IMR-90 (cell line): ENCODE measurements around the gene HOXD8. TPM values are rescaled to one million over a fixed set of nuclear protein-coding genes. Genes with fewer than 3 reads are reported as not detected.

Experiments used
- ATAC-seq: fragments of 200-7000 bp; cut with Tn5 transposase; 2 replicates; pipeline ENCODE4 v1.9.1; 2020; ENCODE audit warnings: low read depth, mild to moderate bottlenecking, moderate library complexity
- BruUV-seq: library from RNA; stranded (reverse); fragments of 400-500 nt; replicated peaks from 2 replicates; lab custom pipeline; 2021; lab: Mats Ljungman, UMichigan
- CTCF ChIA-PET: fragments of 300-600 bp; formaldehyde crosslinking; extraction: SDS; loops from one replicate; lab custom pipeline; 2021; ENCODE audit warnings: antibody characterized with exemption; lab: Yijun Ruan, JAX
- POLR2A ChIA-PET: fragments of 300-600 bp; sonication (Branson Sonifier 250); formaldehyde crosslinking; loops from one replicate; lab custom pipeline; 2022; ENCODE audit warnings: antibody characterized with exemption; ENCODE audit not compliant: unreplicated experiment; lab: Charles Lee
- DNase-seq: peaks from one replicate; pipeline ENCODE4 v3.0.0; 2013
- H2AFZ ChIP-seq: replicated peaks from 2 replicates; pipeline ENCODE3; 2013; ENCODE audit warnings: low read length, mild to moderate bottlenecking; ENCODE audit not compliant: poor library complexity
- H2AK5ac ChIP-seq: 2 replicates; pipeline ENCODE4 v1.6.1; 2013; ENCODE audit warnings: low read depth, low read length, inconsistent platforms
- H2AK9ac ChIP-seq: replicated peaks from 2 replicates; pipeline ENCODE3; 2013; ENCODE audit warnings: mild to moderate bottlenecking, low read depth, low read length, moderate library complexity; ENCODE audit not compliant: poor library complexity
- H2BK120ac ChIP-seq: 2 replicates; pipeline ENCODE4 v1.6.1; 2013; ENCODE audit warnings: low read depth, low read length, inconsistent platforms
- H2BK15ac ChIP-seq: 3 replicates; pipeline ENCODE4 v1.6.1; 2013; ENCODE audit warnings: low read depth, low read length, inconsistent platforms
- H2BK20ac ChIP-seq: 2 replicates; pipeline ENCODE4 v1.6.1; 2013; ENCODE audit warnings: low read depth, mild to moderate bottlenecking, inconsistent platforms, low read length, moderate library complexity
- H2BK5ac ChIP-seq: 2 replicates; pipeline ENCODE4 v1.6.1; 2013; ENCODE audit warnings: mild to moderate bottlenecking, low read depth, low read length, inconsistent platforms; ENCODE audit not compliant: poor library complexity, severe bottlenecking
- H3K14ac ChIP-seq: replicated peaks from 2 replicates; pipeline ENCODE4 v1.6.1; 2013; ENCODE audit warnings: low read depth, low read length, inconsistent platforms
- H3K18ac ChIP-seq: 2 replicates; pipeline ENCODE4 v1.6.1; 2013; ENCODE audit warnings: low read depth, low read length, control low read depth
- H3K23ac ChIP-seq: 2 replicates; pipeline ENCODE4 v1.6.1; 2013; ENCODE audit warnings: low read depth, low read length, inconsistent platforms
- H3K27ac ChIP-seq: 2 replicates; pipeline ENCODE4 v1.5.1; 2013; ENCODE audit warnings: mild to moderate bottlenecking, control low read depth, low read length; ENCODE audit not compliant: insufficient read depth
- H3K27me3 ChIP-seq: 2 replicates; pipeline ENCODE4 v1.6.1; 2013; ENCODE audit warnings: low read length; ENCODE audit not compliant: control insufficient read depth, insufficient read depth
- H3K36me3 ChIP-seq: 2 replicates; pipeline ENCODE4 v1.6.1; 2013; ENCODE audit warnings: low read length, mixed read lengths; ENCODE audit not compliant: control insufficient read depth, insufficient read depth
- H3K4ac ChIP-seq: 2 replicates; pipeline ENCODE4 v1.6.1; 2013; ENCODE audit warnings: low read depth, low read length, inconsistent platforms
- H3K4me1 ChIP-seq: 2 replicates; pipeline ENCODE4 v1.6.1; 2013; ENCODE audit warnings: low read length, mixed read lengths; ENCODE audit not compliant: control insufficient read depth, insufficient read depth
- H3K4me2 ChIP-seq: 2 replicates; pipeline ENCODE4 v1.6.1; 2013; ENCODE audit warnings: low read depth, mild to moderate bottlenecking, control low read depth, low read length, moderate library complexity
- H3K4me3 ChIP-seq: 2 replicates; pipeline ENCODE4 v1.5.1; 2013; ENCODE audit warnings: low read depth, mild to moderate bottlenecking, control low read depth, low read length, moderate library complexity; ENCODE audit not compliant: insufficient read depth
- H3K56ac ChIP-seq: 2 replicates; pipeline ENCODE4 v1.6.1; 2013; ENCODE audit warnings: low read length, inconsistent platforms; ENCODE audit not compliant: insufficient read depth; ENCODE audit errors: extremely low read depth
- H3K79me1 ChIP-seq, 2 experiments: 2 replicates each; pipeline ENCODE4 v1.6.1; 2013; ENCODE audit warnings: low read length in 2 of 2, inconsistent platforms in 1 of 2, low read depth in 1 of 2
- H3K9ac ChIP-seq: 2 replicates; pipeline ENCODE4 v1.6.1; 2013; ENCODE audit warnings: low read depth, low read length, control low read depth
- H3K9me1 ChIP-seq: 2 replicates; pipeline ENCODE4 v1.6.1; 2013; ENCODE audit warnings: low read length, inconsistent platforms; ENCODE audit not compliant: insufficient read depth
- H3K9me3 ChIP-seq: 2 replicates; pipeline ENCODE4 v1.6.1; 2013; ENCODE audit warnings: low read length; ENCODE audit not compliant: control insufficient read depth, insufficient read depth
- H4K20me1 ChIP-seq: 2 replicates; pipeline ENCODE4 v1.6.1; 2013; ENCODE audit warnings: low read length, inconsistent platforms; ENCODE audit not compliant: insufficient read depth
- H4K5ac ChIP-seq: 2 replicates; pipeline ENCODE4 v1.6.1; 2013; ENCODE audit warnings: mild to moderate bottlenecking, low read depth, low read length, control low read depth
- H4K8ac ChIP-seq, 2 experiments: 2 replicates each; pipeline ENCODE4 v1.6.1; 2013; ENCODE audit warnings: low read depth in 2 of 2, low read length in 2 of 2, control low read depth in 1 of 2, inconsistent platforms in 1 of 2
- H4K91ac ChIP-seq: 2 replicates; pipeline ENCODE4 v1.6.1; 2013; ENCODE audit warnings: low read depth, low read length, inconsistent platforms; ENCODE audit not compliant: insufficient read depth
- CTCF ChIP-seq: conservative IDR thresholded peaks from 2 replicates; pipeline ENCODE4 v1.5.1; 2012; ENCODE audit warnings: mild to moderate bottlenecking, low read depth, low read length, improper control_type of control experiment
- MXI1 ChIP-seq: IDR thresholded peaks from 2 replicates; pipeline ENCODE4 v1.6.1; 2012; ENCODE audit warnings: low read depth, mild to moderate bottlenecking, low read length, moderate library complexity, borderline replicate concordance
- NFE2L2 ChIP-seq: fragments of 150-350 bp; IDR thresholded peaks from 2 replicates; pipeline ENCODE4 v1.6.1; 2016; ENCODE audit warnings: low read depth, mild to moderate bottlenecking, low read length
- POLR2A ChIP-seq: IDR thresholded peaks from 2 replicates; pipeline ENCODE4 v1.6.1; 2012; ENCODE audit warnings: mild to moderate bottlenecking, low read depth, low read length
- RAD21 ChIP-seq: IDR thresholded peaks from 2 replicates; pipeline ENCODE4 v1.6.1; 2012; ENCODE audit warnings: low read length, improper control_type of control experiment
- RFX5 ChIP-seq: IDR thresholded peaks from 2 replicates; pipeline ENCODE4 v1.8.0; 2012; ENCODE audit warnings: low read depth, mild to moderate bottlenecking, low read length, moderate library complexity
- USF2 ChIP-seq: fragments of 150-350 bp; IDR thresholded peaks from 2 replicates; pipeline ENCODE4 v1.6.1; 2017; ENCODE audit warnings: mild to moderate bottlenecking, antibody characterized with exemption, low read length, low read depth
- WGBS, 2 experiments: methylation state at CpG; one replicate each; pipeline versions ENCODE4 v1.1.5 to v1.1.7; 2013; ENCODE audit warnings: missing lambda C conversion rate in 2 of 2; ENCODE audit not compliant: insufficient read length in 1 of 2; ENCODE audit errors: extremely low coverage in 2 of 2; 5-methylcytosine and 5-hydroxymethylcytosine counted together
- dilution Hi-C: fragments of 300-500 bp; cut with HindIII; formaldehyde crosslinking; loops from one replicate; pipeline ENCODE4 v1.14.3; 2018; ENCODE audit warnings: low sequenced_read_pairs; ENCODE audit not compliant: unreplicated experiment
- in situ Hi-C: fragments of 300-500 bp; cut with MboI; formaldehyde crosslinking; loops from 3 replicates; pipeline ENCODE4 v1.14.3; 2019; ENCODE audit warnings: low sequenced_read_pairs, inconsistent platforms, mixed read lengths
- intact Hi-C: fragments of 100-400 bp; cut with micrococcal nuclease; formaldehyde crosslinking; loops from 2 replicates; pipeline ENCODE4 v1.10.0; 2022
- polyA plus RNA-seq, 3 experiments: library from polyadenylated mRNA; depleted of rRNA; stranded (reverse); fragments of >200 nt; gene quantifications; 2 replicates each; pipeline ENCODE4 v1.2.3, GENCODE V29; 2012; ENCODE audit warnings: low replicate concordance in 1 of 3
- total RNA-seq: library from RNA; depleted of rRNA; stranded (reverse); fragments of >200 nt; gene quantifications from 2 replicates; pipeline ENCODE4 v1.2.3, GENCODE V29; 2012
- TF ChIP-seq, protein P1 (sequence below): fragments of 150-350 bp; IDR thresholded peaks from 2 replicates; pipeline ENCODE4 v1.6.1; 2016; ENCODE audit warnings: low read depth, mild to moderate bottlenecking, low read length, moderate library complexity, borderline replicate concordance

Gene HOXD8
- total and polyA plus RNA-seq, 2 of the 4 experiments (the other 2 are of a cell fraction), result not detected

DNA sequence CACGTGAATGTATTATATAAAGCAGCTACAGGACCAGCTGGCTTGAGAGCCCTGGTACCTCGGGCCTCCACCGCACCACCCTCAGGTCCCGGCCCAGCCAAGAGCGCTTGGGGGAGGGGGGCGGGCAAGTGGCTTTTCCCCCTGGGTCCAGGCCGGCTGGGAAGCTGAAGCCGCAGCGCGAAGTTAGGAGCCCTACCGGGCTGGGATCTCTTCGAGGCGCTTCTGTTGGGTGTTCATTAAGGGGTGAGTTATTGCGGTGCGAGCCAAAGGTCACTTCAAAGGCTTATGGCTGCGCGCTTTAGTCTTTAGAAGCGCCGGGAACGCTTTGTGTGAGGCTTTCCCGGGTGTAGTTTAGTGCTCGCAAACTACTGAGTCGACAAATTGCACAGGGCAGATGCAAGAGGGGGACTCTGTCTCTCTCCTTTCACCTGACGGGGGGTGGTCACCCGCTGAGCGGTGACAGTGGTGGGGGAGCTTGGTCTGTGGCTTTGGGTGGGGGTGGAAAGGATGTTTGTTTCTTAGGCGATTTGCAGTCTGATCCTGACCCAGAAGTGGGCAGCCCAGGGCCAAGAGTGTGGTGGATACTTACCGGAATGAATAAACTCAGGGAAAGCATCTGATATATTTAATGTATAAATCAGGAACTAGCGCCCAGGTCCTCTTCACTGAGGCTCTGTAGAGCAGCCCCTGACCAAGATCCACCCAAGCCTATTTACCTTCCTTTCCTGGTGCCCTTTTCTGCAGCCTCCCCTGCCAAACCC lies 33.6 kb downstream of the HOXD8 start:
- Histone ChIP-seq H3K14ac (no peak overlapping the region), H3K23ac (no peak overlapping the region), H3K4ac (no peak overlapping the region), H3K18ac (no peak overlapping the region), H3K9ac (no peak overlapping the region), H3K79me1 (no peaks in the 10 kb centered on the region), H2AFZ (no peak overlapping the region), H3K27ac (no peak overlapping the region), H2BK20ac (no peak overlapping the region), H3K4me3 (no peak overlapping the region), H2BK15ac (no peak overlapping the region), H2AK5ac (no peak overlapping the region), H3K56ac (no peak overlapping the region), H2BK120ac (no peak overlapping the region), H3K4me2 (no peak overlapping the region), H3K9me1 (no peaks in the 10 kb centered on the region), H4K91ac (no peak overlapping the region), H4K5ac (no peak overlapping the region), H2BK5ac (no peak overlapping the region), H2AK9ac (no peak overlapping the region), H3K27me3 (peaks cover 80% of the 10 kb centered on the region), H3K4me1 (no peaks in the 10 kb centered on the region), H3K9me3 (peaks cover 14% of the 10 kb centered on the region), H4K8ac (no peak overlapping the region), H3K36me3 (no peaks in the 10 kb centered on the region), H4K20me1 (no peaks in the 10 kb centered on the region)
- BruUV-seq, result no TSS peak
- ATAC-seq, result no peak
- TF ChIP-seq, protein P1, sequence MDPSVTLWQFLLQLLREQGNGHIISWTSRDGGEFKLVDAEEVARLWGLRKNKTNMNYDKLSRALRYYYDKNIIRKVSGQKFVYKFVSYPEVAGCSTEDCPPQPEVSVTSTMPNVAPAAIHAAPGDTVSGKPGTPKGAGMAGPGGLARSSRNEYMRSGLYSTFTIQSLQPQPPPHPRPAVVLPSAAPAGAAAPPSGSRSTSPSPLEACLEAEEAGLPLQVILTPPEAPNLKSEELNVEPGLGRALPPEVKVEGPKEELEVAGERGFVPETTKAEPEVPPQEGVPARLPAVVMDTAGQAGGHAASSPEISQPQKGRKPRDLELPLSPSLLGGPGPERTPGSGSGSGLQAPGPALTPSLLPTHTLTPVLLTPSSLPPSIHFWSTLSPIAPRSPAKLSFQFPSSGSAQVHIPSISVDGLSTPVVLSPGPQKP, result no peak
- TF ChIP-seq USF2 (no peak), RFX5 (no peak), POLR2A (no peak), CTCF (no peak), NFE2L2 (no peak), MXI1 (no peak), RAD21 (no peak)
- in situ Hi-C loops, result no loop called here
- 2% methylated on average over 7 of the region's 29 CpGs; no CpG with 5 or more reads in 1 of the 2 experiments for WGBS, 2 experiments
- DNase-seq, result no peak
- dilution Hi-C loops, result no loop called here
- ChIA-PET CTCF (no interaction called here), POLR2A (no interaction called here)
- intact Hi-C loops, result no loop called here
